Kidney epithelial cell (primary cell): ENCODE results near the gene TFDP3. TPM values are rescaled to one million over a fixed set of nuclear protein-coding genes. Genes with fewer than 3 reads are reported as not detected.

Experiments used
- DNase-seq: peaks from one replicate; pipeline ENCODE4 v3.0.0-alpha.2; 2010; ENCODE audit warnings: low read depth
- H3K27me3 ChIP-seq: 2 replicates; pipeline ENCODE4 v1.6.0; 2011; ENCODE audit warnings: low read length; ENCODE audit not compliant: control insufficient read depth, insufficient read depth
- H3K36me3 ChIP-seq: 2 replicates; pipeline ENCODE4 v1.5.1; 2011; ENCODE audit warnings: low read length; ENCODE audit not compliant: control insufficient read depth, insufficient read depth
- H3K4me3 ChIP-seq: 2 replicates; pipeline ENCODE4 v1.5.1; 2011; ENCODE audit warnings: low read depth, mild to moderate bottlenecking, control low read depth, low read length
- total RNA-seq: library from RNA; depleted of rRNA; stranded (reverse); fragments of >200 nt; gene quantifications from 2 replicates; pipeline ENCODE4 v1.2.3, GENCODE V29; 2015
- TF ChIP-seq, protein P1 (sequence below): IDR thresholded peaks from 2 replicates; pipeline ENCODE4 v1.5.1; 2011; ENCODE audit warnings: mild to moderate bottlenecking, moderate library complexity, low read length, control low read depth, inconsistent platforms; ENCODE audit not compliant: insufficient read depth, poor library complexity, severe bottlenecking

The TFDP3 gene, protein sequence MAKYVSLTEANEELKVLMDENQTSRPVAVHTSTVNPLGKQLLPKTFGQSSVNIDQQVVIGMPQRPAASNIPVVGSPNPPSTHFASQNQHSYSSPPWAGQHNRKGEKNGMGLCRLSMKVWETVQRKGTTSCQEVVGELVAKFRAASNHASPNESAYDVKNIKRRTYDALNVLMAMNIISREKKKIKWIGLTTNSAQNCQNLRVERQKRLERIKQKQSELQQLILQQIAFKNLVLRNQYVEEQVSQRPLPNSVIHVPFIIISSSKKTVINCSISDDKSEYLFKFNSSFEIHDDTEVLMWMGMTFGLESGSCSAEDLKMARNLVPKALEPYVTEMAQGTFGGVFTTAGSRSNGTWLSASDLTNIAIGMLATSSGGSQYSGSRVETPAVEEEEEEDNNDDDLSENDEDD
- not detected in 2 replicates for total RNA-seq

DNA sequence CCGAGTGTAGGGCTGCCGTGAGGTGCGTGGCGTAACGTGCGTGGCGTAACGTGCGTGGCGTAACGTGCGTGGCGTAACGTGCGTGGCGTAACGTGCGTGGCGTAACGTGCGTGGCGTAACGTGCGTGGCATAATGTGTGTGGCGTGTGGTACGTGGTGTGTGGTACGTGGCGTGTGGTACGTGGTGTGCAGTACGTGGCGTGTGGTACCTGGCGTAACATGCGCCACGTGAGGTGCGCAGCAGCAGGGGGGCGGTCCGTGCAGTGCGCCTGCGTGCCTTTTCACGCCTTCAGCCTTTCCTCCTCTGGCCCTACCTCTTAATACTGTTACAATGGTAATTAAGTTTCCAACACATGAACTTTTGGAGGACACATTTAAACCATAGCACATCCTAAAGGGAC, at the start of gene TFDP3:
Gene TFDP3, minus strand, starts transcription at position 26 of the 400 bp plus-strand sequence. CDS start 95 bp downstream, outside the sequence.
- TF ChIP-seq, protein P1, sequence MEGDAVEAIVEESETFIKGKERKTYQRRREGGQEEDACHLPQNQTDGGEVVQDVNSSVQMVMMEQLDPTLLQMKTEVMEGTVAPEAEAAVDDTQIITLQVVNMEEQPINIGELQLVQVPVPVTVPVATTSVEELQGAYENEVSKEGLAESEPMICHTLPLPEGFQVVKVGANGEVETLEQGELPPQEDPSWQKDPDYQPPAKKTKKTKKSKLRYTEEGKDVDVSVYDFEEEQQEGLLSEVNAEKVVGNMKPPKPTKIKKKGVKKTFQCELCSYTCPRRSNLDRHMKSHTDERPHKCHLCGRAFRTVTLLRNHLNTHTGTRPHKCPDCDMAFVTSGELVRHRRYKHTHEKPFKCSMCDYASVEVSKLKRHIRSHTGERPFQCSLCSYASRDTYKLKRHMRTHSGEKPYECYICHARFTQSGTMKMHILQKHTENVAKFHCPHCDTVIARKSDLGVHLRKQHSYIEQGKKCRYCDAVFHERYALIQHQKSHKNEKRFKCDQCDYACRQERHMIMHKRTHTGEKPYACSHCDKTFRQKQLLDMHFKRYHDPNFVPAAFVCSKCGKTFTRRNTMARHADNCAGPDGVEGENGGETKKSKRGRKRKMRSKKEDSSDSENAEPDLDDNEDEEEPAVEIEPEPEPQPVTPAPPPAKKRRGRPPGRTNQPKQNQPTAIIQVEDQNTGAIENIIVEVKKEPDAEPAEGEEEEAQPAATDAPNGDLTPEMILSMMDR = no peak
- H3K36me3 ChIP-seq = no peaks in the 10 kb centered on the region
- H3K27me3 ChIP-seq = no peaks in the 10 kb centered on the region
- H3K4me3 ChIP-seq = no peak within 1 kb of the TSS
- DNase-seq = no peak

DNA sequence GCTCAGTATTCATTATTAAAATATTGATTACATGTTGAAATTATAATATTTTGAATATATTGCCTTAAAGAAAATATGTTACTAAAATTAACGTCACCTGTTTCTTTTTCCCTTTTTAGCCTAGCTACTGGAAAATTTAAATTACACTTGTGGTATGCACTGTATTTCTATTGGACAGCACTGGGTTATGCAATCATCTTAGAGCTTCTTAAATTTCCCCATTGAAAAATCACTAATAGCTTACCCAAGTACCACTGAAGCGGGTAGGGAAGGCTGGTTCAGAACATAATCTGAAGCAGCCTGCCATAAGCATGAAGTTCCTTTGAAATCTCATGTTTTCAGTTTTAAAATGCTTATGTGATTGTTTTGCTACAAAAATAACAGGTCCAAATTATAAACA, 49.5 kb upstream of the TFDP3 start:
- DNase-seq = no peak
- Histone ChIP-seq H3K27me3 (no peaks in the 10 kb centered on the region), H3K4me3 (no peak overlapping the region), H3K36me3 (no peaks in the 10 kb centered on the region)
- TF ChIP-seq, protein P1 = no peak

DNA sequence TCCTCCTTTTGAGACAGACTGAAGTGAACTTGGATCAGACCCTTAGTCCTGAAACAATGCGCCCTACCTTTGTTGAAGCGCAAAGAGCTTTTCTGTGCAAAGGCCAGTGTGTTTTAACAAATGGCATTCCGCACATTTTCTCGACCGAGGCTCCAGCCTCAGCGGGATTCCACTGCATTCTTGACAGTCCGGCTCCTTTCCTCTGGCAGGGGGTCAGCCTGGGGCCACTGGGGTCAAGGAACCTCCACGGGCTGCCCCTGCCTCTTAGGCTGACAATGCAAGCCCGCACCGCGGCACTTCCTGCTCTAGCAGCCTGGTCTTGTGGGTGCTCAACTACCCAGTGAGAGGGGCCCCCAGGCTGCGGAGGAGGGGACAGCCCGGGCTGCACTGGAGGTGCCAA, 47.2 kb upstream of the TFDP3 start:
- no peak overlapping the region for H3K4me3 ChIP-seq
- H3K27me3 ChIP-seq = no peaks in the 10 kb centered on the region

DNA sequence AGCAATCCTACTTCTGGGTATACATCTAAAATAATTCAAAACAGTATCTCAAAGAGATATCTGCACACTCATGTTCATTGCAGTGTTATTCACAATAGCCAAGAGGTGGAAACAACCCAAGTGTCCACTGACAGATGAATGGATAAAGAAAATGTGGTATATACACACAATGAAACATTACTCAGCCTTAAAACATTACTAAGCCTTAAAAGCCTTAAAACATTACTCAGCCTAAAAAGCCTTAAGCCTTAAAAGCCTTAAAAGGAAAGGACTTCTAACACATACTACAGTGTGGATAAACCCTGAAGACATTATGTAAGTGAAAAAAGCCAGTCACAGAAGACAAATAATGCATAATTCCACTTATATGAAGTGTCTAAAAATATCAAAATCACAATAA, 40.3 kb upstream of the TFDP3 start:
- TF ChIP-seq, protein P1 = no peak
- Histone ChIP-seq H3K27me3 (no peaks in the 10 kb centered on the region), H3K36me3 (no peaks in the 10 kb centered on the region), H3K4me3 (no peak overlapping the region)
- peak; percentile 23 for DNase-seq

More for the DNA sequence above, 47.2 kb upstream of the TFDP3 start:
- no peaks in the 10 kb centered on the region for H3K36me3 ChIP-seq
- DNase-seq = no peak
- TF ChIP-seq, protein P1 = no peak

DNA sequence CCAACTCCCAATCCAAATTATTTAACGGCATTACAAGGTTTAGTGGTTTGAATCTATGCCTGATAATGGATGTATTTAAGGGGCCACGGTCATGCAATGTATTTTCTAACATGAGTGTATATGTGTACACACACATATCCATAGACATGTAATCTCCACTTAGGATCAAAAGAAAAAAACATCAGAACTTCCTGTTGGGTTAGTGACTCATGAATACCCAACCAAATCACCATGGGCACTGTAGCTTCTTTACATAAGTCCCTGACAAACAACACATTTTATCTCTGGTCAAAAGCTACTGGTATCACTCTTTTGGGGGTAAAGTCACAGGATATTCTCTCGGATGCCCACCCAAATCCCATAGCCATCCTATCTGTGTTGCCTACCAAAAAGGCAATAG, 36.5 kb upstream of the TFDP3 start:
- Histone ChIP-seq H3K4me3 (no peak overlapping the region), H3K36me3 (no peaks in the 10 kb centered on the region), H3K27me3 (no peaks in the 10 kb centered on the region)
- TF ChIP-seq, protein P1 = no peak
- DNase-seq = peak; percentile 9

DNA sequence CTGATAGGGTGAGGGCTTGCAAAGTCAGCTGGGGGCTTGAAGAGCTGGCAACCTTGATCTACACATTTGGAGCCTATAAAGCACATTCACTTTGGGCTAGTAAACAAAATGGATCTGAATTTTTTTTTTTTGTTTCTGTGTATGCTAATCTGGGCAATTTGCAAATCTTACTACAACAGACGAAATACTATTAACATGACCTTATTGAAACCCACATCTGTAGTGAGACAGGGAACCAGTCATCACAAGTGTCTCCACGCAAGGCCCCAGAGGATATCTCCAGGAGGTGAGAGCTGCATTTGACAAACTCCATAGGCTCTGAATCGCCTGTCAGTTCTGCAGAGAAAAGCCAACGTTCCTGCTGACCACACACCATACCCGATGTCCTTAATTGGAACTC, 33.0 kb upstream of the TFDP3 start:
- Histone ChIP-seq H3K27me3 (no peaks in the 10 kb centered on the region), H3K36me3 (no peaks in the 10 kb centered on the region), H3K4me3 (no peak overlapping the region)
- DNase-seq = no peak
- TF ChIP-seq, protein P1 = no peak
